ENCODE data around the gene NXN.

DNA sequence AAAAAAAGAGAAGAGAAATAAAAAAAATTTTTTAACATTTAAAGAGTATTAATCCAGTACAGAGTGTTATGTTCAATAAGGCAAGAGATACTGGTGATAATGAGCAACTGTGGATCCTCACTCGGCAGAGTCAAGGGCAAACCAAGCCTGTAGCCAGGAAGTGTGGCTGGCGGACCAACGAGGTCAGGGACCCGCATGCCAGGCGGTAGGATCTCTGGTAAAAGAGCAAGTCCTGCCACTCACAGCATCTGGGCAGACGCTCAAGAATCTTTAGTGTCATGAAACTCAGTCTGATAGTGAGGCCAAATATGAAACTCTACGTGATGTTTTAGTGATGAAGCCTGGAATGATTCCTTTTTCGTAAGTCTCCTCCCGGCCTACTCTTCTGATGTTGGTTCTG is 219.2 kb downstream of the NXN start:
- TF ChIP-seq POLR2A (IDR thresholded peaks at IDR 0.05) = no peak
- TF ChIP-seq CTCF (IDR thresholded peaks at IDR 0.05) = no peak
- TF ChIP-seq EP300 (IDR thresholded peaks at IDR 0.05) = no peak
